Fibroblast of lung (primary cell): ENCODE results near the gene HPCAL1. TPM values are rescaled to one million over a fixed set of nuclear protein-coding genes. Genes with fewer than 3 reads are reported as not detected.
A peak's percentile ranks its signal among the peaks of the same experiment; 100 is the strongest.

Source experiments
- DNase-seq, 2 donors: peaks; one replicate each; pipeline versions ENCODE4 v3.0.0 to v3.0.0-alpha.2; 2010; ENCODE audit warnings: low read depth in 2 of 2
- H2AFZ ChIP-seq: 2 replicates; pipeline ENCODE4 v1.5.1; 2012; ENCODE audit warnings: low read length, control low read depth, inconsistent platforms
- H3K27ac ChIP-seq: 2 replicates; pipeline ENCODE4 v1.5.1; 2011; ENCODE audit warnings: low read length, control low read depth; ENCODE audit not compliant: insufficient read depth
- H3K27me3 ChIP-seq: 2 replicates; pipeline ENCODE4 v1.5.1; 2011; ENCODE audit warnings: mild to moderate bottlenecking, low read length; ENCODE audit not compliant: control insufficient read depth, insufficient read depth
- H3K36me3 ChIP-seq: 2 replicates; pipeline ENCODE4 v1.5.1; 2011; ENCODE audit warnings: low read length; ENCODE audit not compliant: control insufficient read depth, insufficient read depth
- H3K4me1 ChIP-seq: 2 replicates; pipeline ENCODE4 v1.5.1; 2011; ENCODE audit warnings: low read length; ENCODE audit not compliant: control insufficient read depth, insufficient read depth; ENCODE audit errors: extremely low read depth
- H3K4me2 ChIP-seq: 2 replicates; pipeline ENCODE4 v1.5.1; 2011; ENCODE audit warnings: low read length, control low read depth; ENCODE audit not compliant: insufficient read depth; ENCODE audit errors: extremely low read depth
- H3K4me3 ChIP-seq, 4 experiments: fragments of 200-600 bp in 1 of 4; sonication (generic) in 1 of 4; replicated peaks in 1 of 4; 2 replicates each; pipeline ENCODE4 v1.5.1; 2011 to 2016; ENCODE audit warnings: low read length in 4 of 4, low read depth in 3 of 4, mild to moderate bottlenecking in 3 of 4, control low read depth in 2 of 4, inconsistent platforms in 1 of 4, mixed read lengths in 1 of 4; ENCODE audit not compliant: insufficient read depth in 1 of 4; ENCODE audit errors: control extremely low read depth in 1 of 4
- H3K79me2 ChIP-seq: 2 replicates; pipeline ENCODE4 v1.5.1; 2012; ENCODE audit warnings: mild to moderate bottlenecking, low read length, inconsistent platforms; ENCODE audit not compliant: control insufficient read depth, insufficient read depth
- H3K9ac ChIP-seq: 2 replicates; pipeline ENCODE4 v1.5.1; 2011; ENCODE audit warnings: mild to moderate bottlenecking, low read length, control low read depth; ENCODE audit not compliant: insufficient read depth
- H3K9me3 ChIP-seq: 2 replicates; pipeline ENCODE4 v1.5.1; 2012; ENCODE audit warnings: low read depth, low read length; ENCODE audit not compliant: control insufficient read depth, insufficient read depth
- H4K20me1 ChIP-seq: 2 replicates; pipeline ENCODE4 v1.5.1; 2011; ENCODE audit warnings: low read length; ENCODE audit not compliant: control insufficient read depth, insufficient read depth; ENCODE audit errors: extremely low read depth
- CTCF ChIP-seq, 2 donors: IDR thresholded peaks in 1 of 2; conservative IDR thresholded peaks in 1 of 2; 1 replicate in 1 of 2; 2 replicates in 1 of 2; pipeline ENCODE4 v1.5.1; 2011 to 2012; ENCODE audit warnings: low read length in 2 of 2, control low read depth in 1 of 2, inconsistent platforms in 1 of 2, low read depth in 1 of 2, mild to moderate bottlenecking in 1 of 2
- EZH2 ChIP-seq: IDR thresholded peaks from 2 replicates; pipeline ENCODE4 v1.5.1; 2012; ENCODE audit warnings: low read length, control low read depth, mild to moderate bottlenecking; ENCODE audit errors: missing control alignments
- polyA plus RNA-seq, 2 donors: library from polyadenylated mRNA; depleted of rRNA in 1 of 2; stranded (reverse) in 1 of 2; unstranded in 1 of 2; fragments of >200 nt; gene quantifications; 2 replicates each; pipeline ENCODE4 v1.2.1, GENCODE V29; 2011 to 2012; ENCODE audit warnings: missing spikeins in 1 of 2
- total RNA-seq: library from RNA; depleted of rRNA; stranded (reverse); fragments of >200 nt; gene quantifications from 2 replicates; pipeline ENCODE4 v1.2.1, GENCODE V29; 2014

The HPCAL1 gene
- total and polyA plus RNA-seq, 2 donors (not counting 1 experiment from before 2014, with no cell fraction given), result 11.4 to 34.5 TPM

GRCh38 chr2:10346929-10347561 lies 44.3 kb downstream of the HPCAL1 start:
- Histone ChIP-seq H3K79me2 (no peaks in the 10 kb centered on the region), H3K9me3 (no peaks in the 10 kb centered on the region), H4K20me1 (no peaks in the 10 kb centered on the region), H3K36me3 (no peaks in the 10 kb centered on the region), H3K9ac (no peak overlapping the region), H3K27me3 (no peaks in the 10 kb centered on the region), H3K4me1 (no peaks in the 10 kb centered on the region), H3K27ac (no peak overlapping the region), H3K4me3 (no peak overlapping the region), H2AFZ (no peak overlapping the region), H3K4me2 (no peak overlapping the region)
- TF ChIP-seq CTCF (conservative IDR thresholded peaks at IDR 0.05 in 1 of 2, IDR thresholded peaks at IDR 0.05 in 1 of 2; ENCODE audit: low read depth in 1 of 2, low read length in 2 of 2), result no peak
- no peak for TF ChIP-seq EZH2
- DNase-seq, result peak in 1 of 2 donors; percentile 47

DNA sequence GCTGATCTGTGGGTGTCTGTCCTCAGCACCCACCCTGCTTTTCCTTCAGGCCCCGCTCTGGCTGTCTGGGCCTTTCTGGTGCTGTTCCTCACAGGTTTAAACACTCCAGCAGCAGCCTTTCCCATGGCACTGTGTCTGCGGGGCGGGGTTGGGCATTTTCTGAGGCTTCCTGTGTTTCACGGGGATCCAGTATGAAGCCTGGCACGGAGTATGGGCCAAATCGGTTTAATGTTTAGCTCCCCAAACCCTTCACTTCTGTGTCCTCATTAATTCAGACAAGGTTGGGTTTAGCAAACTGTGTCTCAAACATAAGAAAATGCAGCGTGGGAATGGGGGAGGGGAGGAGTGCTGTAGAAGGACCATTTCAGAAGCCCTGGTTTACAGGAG lies 44.9 kb downstream of the HPCAL1 start:
- no peak for DNase-seq
- Histone ChIP-seq H3K4me3 (no peak overlapping the region), H3K27me3 (no peaks in the 10 kb centered on the region), H3K27ac (no peak overlapping the region), H3K4me2 (no peak overlapping the region), H3K79me2 (no peaks in the 10 kb centered on the region), H4K20me1 (no peaks in the 10 kb centered on the region), H2AFZ (no peak overlapping the region), H3K9ac (no peak overlapping the region), H3K9me3 (no peaks in the 10 kb centered on the region), H3K4me1 (no peaks in the 10 kb centered on the region), H3K36me3 (no peaks in the 10 kb centered on the region)
- no peak for TF ChIP-seq CTCF (conservative IDR thresholded peaks at IDR 0.05 in 1 of 2, IDR thresholded peaks at IDR 0.05 in 1 of 2; ENCODE audit: low read depth in 1 of 2, low read length in 2 of 2)
- TF ChIP-seq EZH2, result no peak

- no peaks in the 10 kb centered on the region for H3K79me2 ChIP-seq
- H2AFZ ChIP-seq, result no peak overlapping the region
- DNase-seq, result no peak
- H4K20me1 ChIP-seq, result no peaks in the 10 kb centered on the region
- no peaks in the 10 kb centered on the region for H3K36me3 ChIP-seq
- H3K9ac ChIP-seq, result no peak overlapping the region
- no peak overlapping the region for H3K27ac ChIP-seq
- no peak overlapping the region for H3K4me2 ChIP-seq
- no peaks in the 10 kb centered on the region for H3K4me1 ChIP-seq
- no peak overlapping the region for H3K4me3 ChIP-seq
- no peaks in the 10 kb centered on the region for H3K9me3 ChIP-seq
- TF ChIP-seq EZH2 (no peak), CTCF (conservative IDR thresholded peaks at IDR 0.05 in 1 of 2, IDR thresholded peaks at IDR 0.05 in 1 of 2; ENCODE audit: low read depth in 1 of 2, low read length in 2 of 2) (no peak)
- H3K27me3 ChIP-seq, result no peaks in the 10 kb centered on the region
These were observed 46.2 kb downstream of the HPCAL1 start for GRCh38 chr2:10348891-10349290.
